Hepatocyte (in vitro differentiated cells): Measurements from ENCODE around the gene EVA1A.

Experiments used
- EZH2 ChIP-seq: fragments of 200-600 bp; sonication (generic); IDR thresholded peaks from 2 replicates; pipeline ENCODE4 v1.6.1; 2016; ENCODE audit warnings: antibody characterized with exemption, mild to moderate bottlenecking, borderline replicate concordance
- EZH2phosphoT487 ChIP-seq: fragments of 200-600 bp; sonication (generic); IDR thresholded peaks from one replicate; pipeline ENCODE4 v1.6.1; 2018; ENCODE audit warnings: antibody characterized with exemption, mild to moderate bottlenecking, low read depth, moderate library complexity; ENCODE audit not compliant: unreplicated experiment, severe bottlenecking
- TF ChIP-seq, protein P1 (sequence below): fragments of 200-600 bp; sonication (generic); IDR thresholded peaks from 2 replicates; pipeline ENCODE4 v1.5.1; 2016; ENCODE audit warnings: antibody characterized with exemption, mild to moderate bottlenecking; ENCODE audit not compliant: poor library complexity

DNA sequence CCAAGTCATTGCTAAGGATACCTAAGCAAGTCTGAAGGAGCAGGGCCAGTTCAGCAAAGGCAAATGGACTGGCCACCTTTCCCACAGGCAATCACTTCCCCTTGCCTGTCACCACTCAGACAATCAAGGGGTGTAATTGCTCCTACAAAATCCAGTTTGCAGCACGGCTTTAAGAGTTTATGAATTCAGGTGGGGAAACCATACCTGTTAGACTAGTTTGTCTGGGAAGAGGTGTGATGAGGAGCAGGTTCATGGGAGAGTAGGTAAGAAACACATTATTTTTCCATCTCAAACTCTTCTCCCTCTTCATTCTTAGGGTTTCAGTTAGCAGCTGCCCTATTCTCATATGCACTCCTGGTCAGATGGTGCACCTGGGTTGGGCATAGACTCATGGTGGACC, 102.5 kb downstream of the EVA1A start:
- TF ChIP-seq, protein P1, sequence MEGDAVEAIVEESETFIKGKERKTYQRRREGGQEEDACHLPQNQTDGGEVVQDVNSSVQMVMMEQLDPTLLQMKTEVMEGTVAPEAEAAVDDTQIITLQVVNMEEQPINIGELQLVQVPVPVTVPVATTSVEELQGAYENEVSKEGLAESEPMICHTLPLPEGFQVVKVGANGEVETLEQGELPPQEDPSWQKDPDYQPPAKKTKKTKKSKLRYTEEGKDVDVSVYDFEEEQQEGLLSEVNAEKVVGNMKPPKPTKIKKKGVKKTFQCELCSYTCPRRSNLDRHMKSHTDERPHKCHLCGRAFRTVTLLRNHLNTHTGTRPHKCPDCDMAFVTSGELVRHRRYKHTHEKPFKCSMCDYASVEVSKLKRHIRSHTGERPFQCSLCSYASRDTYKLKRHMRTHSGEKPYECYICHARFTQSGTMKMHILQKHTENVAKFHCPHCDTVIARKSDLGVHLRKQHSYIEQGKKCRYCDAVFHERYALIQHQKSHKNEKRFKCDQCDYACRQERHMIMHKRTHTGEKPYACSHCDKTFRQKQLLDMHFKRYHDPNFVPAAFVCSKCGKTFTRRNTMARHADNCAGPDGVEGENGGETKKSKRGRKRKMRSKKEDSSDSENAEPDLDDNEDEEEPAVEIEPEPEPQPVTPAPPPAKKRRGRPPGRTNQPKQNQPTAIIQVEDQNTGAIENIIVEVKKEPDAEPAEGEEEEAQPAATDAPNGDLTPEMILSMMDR = no peak
- no peak for TF ChIP-seq EZH2phosphoT487
- no peak for TF ChIP-seq EZH2
